Muscle of back (tissue), 11 donors: Measurements from ENCODE around the gene PRXL2B. TPM values are rescaled to one million over a fixed set of nuclear protein-coding genes. Genes with fewer than 3 reads are reported as not detected.
A peak's percentile ranks its signal among the peaks of the same experiment; 100 is the strongest.
"Not testable (repeated sequence)": the region's sequence is repeated elsewhere in the genome, so short reads cannot be mapped to it uniquely, and the experiment has no call there.

Experiments used
- DNase-seq, 3 donors: peaks; one replicate each; pipeline versions ENCODE4 v3.0.0 to v3.0.0-alpha.2; 2013
- polyA plus RNA-seq, 10 donors: library from polyadenylated mRNA; unstranded; fragments of 120-200 nt; gene quantifications; one replicate each; pipeline ENCODE4 v1.2.1, GENCODE V29; 2013; ENCODE audit not compliant: insufficient read length in 10 of 10

Gene PRXL2B
- polyA plus RNA-seq, 10 donors: 16.6 to 26.6 (median 20.9) TPM

GRCh38 chr1:2563205-2563604 is 23.4 kb upstream of the PRXL2B start:
- DNase-seq: no peak

DNA sequence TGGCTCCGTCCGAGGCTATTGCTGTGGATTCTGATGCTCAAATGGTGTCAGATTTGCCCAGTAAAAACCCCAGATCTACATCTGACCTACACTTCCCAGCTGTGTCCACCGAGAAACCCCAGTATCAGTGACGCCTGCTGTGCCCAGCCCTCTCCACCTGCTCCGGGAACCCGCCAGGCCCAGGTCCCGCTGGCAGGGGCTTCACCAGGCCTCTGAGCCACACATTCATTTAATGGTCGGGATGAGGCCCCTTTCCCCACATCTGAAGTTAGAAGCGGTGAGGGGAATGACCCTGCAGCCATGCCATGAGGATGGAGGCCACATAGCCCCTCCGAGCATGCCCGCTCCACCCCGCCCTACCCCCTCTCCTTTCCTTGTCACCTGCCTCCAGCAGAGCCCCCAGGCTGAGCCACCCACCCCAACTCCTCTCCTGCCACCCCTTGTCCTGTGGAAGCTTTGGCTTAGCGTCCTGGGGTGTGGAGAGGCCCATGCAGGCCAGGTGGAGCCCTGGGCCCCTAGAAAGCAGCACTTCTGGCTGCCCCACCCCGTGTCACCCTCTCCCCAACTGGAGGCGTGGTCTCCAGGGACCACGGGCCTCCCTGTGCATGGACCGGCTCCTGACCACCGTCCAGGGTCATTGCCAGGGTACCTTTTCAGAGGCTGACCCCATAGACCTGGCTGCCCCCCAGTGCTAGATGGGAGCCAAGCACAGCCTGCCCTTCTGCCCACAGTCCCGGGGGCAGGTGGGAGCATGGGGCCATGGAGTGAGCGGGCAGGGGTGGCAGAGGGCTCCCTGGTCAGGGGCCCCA is 22.4 kb upstream of the PRXL2B start:
- DNase-seq: peak in 1 of 3 donors; percentile 1

- no peak for DNase-seq
Measured at GRCh38 chr1:2564815-2565374, 21.7 kb upstream of the PRXL2B start.

- DNase-seq: no peak
Measured at GRCh38 chr1:2566101-2567045, 20.2 kb upstream of the PRXL2B start.

DNA sequence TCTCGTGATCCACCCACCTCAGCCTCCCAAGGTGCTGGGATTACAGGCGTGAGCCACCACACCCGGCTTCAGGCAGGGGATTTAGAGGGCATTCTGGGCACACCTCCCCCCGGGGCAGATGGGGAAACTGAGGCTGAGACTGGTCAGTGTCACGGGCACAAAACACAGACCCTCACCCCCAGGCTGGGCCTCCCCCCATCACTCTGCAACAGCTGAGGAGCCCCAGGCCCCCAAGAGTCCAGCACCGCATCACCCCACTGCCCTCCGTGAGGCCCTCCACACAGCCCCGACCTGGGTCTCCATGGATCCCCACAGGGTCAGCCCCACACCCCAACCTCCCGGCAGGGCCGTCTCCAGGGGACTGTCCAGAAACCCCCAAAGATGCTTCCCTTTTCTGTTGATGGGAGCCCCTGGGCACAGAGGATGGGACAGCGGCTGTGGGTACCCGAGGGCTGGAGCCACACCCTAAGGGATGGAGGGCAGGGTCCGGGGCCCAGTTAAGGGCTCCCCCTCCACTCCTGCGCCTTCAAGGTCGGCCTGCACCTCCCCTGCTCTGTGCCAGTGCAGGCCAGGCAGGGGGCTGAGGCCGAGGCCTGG is 19.4 kb upstream of the PRXL2B start:
- no peak for DNase-seq

GRCh38 chr1:2568187-2568816 is 18.3 kb upstream of the PRXL2B start:
- not testable (repeated sequence) for DNase-seq

GRCh38 chr1:2569060-2569459 is 17.5 kb upstream of the PRXL2B start:
- DNase-seq: no peak

DNA sequence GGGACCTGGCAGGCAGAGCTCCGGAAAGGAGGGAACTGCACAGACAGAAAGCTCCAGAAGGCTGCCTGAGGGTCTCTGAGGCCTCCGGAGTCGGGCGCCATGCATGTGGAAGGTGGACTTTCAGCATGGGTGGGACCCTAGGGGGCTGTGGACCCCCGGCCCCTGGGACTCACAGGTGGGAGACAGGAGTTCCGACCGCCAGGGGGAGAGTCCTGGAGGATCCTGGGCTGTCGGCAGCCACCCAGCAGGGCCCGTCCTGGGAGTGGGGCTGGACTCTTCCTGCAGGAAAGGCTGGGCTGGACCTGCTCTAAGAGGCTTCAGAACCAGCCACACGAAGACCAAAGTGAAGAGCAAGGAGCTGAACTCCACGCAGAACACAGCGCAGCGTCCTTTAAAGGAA is 16.9 kb upstream of the PRXL2B start:
- not testable (repeated sequence) for DNase-seq

DNA sequence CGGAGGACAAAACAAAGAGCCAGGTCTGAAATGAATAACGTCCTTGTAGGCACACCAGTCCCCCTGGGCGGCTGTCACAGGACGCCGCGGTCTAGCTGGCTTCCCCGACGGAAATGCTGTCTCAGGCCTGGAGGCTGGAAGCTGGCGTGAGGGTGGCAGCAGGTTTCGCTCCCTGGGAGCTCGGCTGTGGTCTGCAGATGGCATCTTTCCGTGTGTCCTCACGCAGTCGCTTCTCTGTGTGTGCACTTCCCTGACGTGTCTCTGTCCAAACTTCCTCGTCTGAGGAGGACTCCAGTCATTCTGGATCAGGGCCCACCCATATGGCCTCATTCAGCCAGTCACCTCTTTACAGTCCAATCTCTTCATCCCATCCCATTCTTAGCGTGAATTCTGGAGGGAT is 16.2 kb upstream of the PRXL2B start:
- no peak for DNase-seq

DNA sequence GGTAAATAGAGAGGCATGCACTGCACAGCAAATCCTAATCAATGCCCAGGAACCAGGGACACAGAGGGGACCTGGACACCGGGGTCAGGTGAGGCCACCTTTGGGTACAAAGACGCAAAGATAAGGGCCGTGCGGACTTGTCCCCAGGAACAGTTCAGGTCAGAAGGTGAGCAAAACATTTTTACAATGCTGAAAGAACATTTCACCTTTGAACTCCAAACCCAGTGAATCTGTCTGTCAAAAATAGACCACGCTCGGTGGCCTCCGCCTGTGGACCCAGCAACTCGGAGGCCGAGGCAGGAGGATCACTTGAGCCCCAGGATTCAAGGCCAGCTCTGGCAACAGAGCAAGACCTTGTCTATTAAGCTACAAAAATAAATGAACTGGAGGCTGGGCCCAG is 15.2 kb upstream of the PRXL2B start:
- DNase-seq: no peak

- no peak for DNase-seq
Measured at GRCh38 chr1:2573250-2573920, 13.2 kb upstream of the PRXL2B start.

- no peak for DNase-seq
Measured at GRCh38 chr1:2574350-2574749, 12.2 kb upstream of the PRXL2B start.

- DNase-seq: no peak
Measured at GRCh38 chr1:2575801-2576663, 10.5 kb upstream of the PRXL2B start.

GRCh38 chr1:2577565-2578075 is 9.0 kb upstream of the PRXL2B start:
- DNase-seq: not testable (repeated sequence)

GRCh38 chr1:2578758-2579118 is 7.8 kb upstream of the PRXL2B start:
- no peak for DNase-seq

DNA sequence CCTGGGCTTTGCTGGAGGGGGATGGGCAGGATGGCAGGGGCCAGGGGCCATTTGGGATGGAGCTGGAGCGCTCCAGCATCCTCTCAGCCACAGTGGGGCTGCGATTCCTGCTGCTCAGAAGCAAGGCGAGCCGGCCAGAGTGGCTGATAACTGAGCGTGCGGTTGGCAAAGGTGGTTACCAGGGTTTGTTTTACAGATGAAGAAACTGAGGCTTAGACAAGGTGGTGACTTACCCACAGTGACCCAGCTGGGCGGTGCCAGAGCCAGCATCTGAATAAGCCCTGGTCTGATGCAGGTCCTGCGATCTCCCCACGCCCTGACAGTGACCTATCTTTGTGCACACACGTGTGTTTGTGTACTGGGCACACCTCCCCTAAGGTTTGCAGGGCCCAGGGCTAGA is 5.9 kb upstream of the PRXL2B start:
- no peak for DNase-seq

GRCh38 chr1:2582391-2582790 is 4.2 kb upstream of the PRXL2B start:
- DNase-seq: no peak

DNA sequence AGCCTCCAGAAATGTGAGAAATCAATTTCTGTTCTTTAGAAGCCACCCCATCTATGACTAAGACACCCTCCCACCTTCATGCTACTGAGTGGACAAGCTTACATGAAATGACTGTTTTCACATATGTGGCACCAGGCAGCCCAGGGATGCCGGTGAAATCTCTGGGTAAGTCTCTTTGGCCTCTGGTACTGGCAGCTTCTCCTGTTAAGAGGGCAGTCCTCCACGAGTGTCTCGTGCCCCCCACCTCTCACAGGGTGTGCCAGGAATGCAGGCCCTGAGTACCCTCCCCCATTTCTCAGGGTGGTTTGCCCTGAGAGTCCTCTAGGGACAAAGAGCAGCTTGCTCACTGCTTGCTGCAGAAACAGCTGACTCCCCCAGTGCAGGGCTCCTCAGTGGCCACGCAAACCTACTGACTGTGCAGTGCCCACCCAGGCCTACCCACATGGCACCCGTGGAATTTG is 3.2 kb upstream of the PRXL2B start:
- DNase-seq: no peak

DNA sequence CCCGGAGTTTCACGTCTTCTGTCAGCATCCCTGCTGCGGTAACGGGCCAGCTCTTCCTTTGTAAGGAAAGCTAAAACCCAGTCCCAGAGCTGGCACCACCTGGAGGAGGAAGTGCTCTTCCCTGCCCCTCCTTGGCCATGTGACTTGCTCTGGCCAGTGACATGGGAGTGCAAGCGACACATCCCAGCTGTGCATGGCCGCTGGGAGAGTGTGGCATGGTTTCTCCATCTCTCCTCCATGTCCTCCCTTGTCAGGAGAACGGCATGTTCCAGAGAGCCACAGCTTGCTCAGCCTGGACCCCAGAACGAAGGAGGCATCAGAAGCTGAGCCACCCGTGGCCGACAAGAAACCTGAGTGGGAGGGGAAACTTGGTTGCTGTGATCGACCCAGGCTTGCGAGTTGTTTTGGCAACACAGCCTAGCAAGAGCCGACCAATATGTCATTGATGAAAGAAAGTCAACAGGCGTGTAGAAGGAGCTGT is 2.7 kb upstream of the PRXL2B start:
- DNase-seq: no peak
